Epithelial cell of proximal tubule (primary cell): Measurements from ENCODE around the gene C1orf122. TPM values are rescaled to one million over a fixed set of nuclear protein-coding genes. Genes with fewer than 3 reads are reported as not detected.

Experiments used
- DNase-seq: peaks from one replicate; pipeline ENCODE4 v3.0.0-alpha.2; 2011; ENCODE audit warnings: low read depth
- H3K4me3 ChIP-seq: 2 replicates; pipeline ENCODE4 v1.5.1; 2011; ENCODE audit warnings: low read depth, mild to moderate bottlenecking, low read length
- CTCF ChIP-seq: conservative IDR thresholded peaks from 2 replicates; pipeline ENCODE4 v1.5.1; 2012; ENCODE audit warnings: low read depth, mild to moderate bottlenecking, low read length
- total RNA-seq: library from RNA; depleted of rRNA; stranded (reverse); fragments of >200 nt; gene quantifications from 2 replicates; pipeline ENCODE4 v1.2.3, GENCODE V29; 2015

Gene C1orf122
- total RNA-seq, 1 donor from 2014 or later, result 95.2 TPM

- no peak overlapping the region for H3K4me3 ChIP-seq
- no peak for TF ChIP-seq CTCF
- no peak for DNase-seq
Observed at GRCh38 chr1:37854406-37854805, 46.8 kb downstream of the C1orf122 start.

Other genes starting within 250 kb of the C1orf122 start
- 58.1 and 74.6 TPM in 2 replicates for gene GNL2, start 211.9 kb upstream of the C1orf122 start, total RNA-seq
- gene RSPO1, start 172.9 kb upstream of the C1orf122 start, total RNA-seq, result not detected in 2 replicates
- 42.2 and 60.0 TPM in 2 replicates for gene CDCA8, start 115.3 kb upstream of the C1orf122 start, total RNA-seq
- under 0.01 and 0.17 TPM in 2 replicates for gene EPHA10, start 42.7 kb upstream of the C1orf122 start, total RNA-seq
- 0.46 and 0.72 TPM in 2 replicates for gene MANEAL, start 13.9 kb upstream of the C1orf122 start, total RNA-seq
- gene YRDC, start 418 bp downstream of the C1orf122 start, total RNA-seq, result 31.4 and 61.1 TPM in 2 replicates
- 0.86 and 2.0 TPM in 2 replicates for gene MTF1, start 51.8 kb downstream of the C1orf122 start, total RNA-seq
- 11.4 and 18.7 TPM in 2 replicates for gene INPP5B, start 139.3 kb downstream of the C1orf122 start, total RNA-seq
- gene SF3A3, start 182.2 kb downstream of the C1orf122 start, total RNA-seq, result 77.0 and 86.9 TPM in 2 replicates
- 14.2 and 24.5 TPM in 2 replicates for gene FHL3, start 197.7 kb downstream of the C1orf122 start, total RNA-seq
- 49.2 and 60.5 TPM in 2 replicates for gene UTP11, start 204.9 kb downstream of the C1orf122 start, total RNA-seq
- not detected in 2 replicates for gene POU3F1, start 239.0 kb downstream of the C1orf122 start, total RNA-seq